Suppressor macrophage treated with lipopolysaccharide for 1 hour (primary cell): Measurements from ENCODE around the gene GNG7.
"Not testable (repeated sequence)": the region's sequence is repeated elsewhere in the genome, so short reads cannot be mapped to it uniquely, and the experiment has no call there.

Experiments
- DNase-seq, 3 donors: peaks; one replicate each; pipeline ENCODE4 v3.0.0-alpha.2; 2020 to 2022

The GNG7 gene

GRCh38 chr19:2529942-2530341, 172.6 kb downstream of the GNG7 start:
- DNase-seq = not testable (repeated sequence)

- DNase-seq = peak in 2 of 3 donors; percentile 24 to 50
Measured at GRCh38 chr19:2529473-2529918, 173.0 kb downstream of the GNG7 start.

- DNase-seq = no peak
Measured at GRCh38 chr19:2528675-2529101, 173.8 kb downstream of the GNG7 start.

- DNase-seq = no peak
Measured at GRCh38 chr19:2527686-2528085, 174.8 kb downstream of the GNG7 start.

GRCh38 chr19:2527171-2527570, 175.3 kb downstream of the GNG7 start:
- no peak for DNase-seq

GRCh38 chr19:2524840-2525723, 177.4 kb downstream of the GNG7 start:
- DNase-seq = peak; percentile 41 to 54 (median 44)

GRCh38 chr19:2524361-2524839, 178.1 kb downstream of the GNG7 start:
- DNase-seq = no peak

GRCh38 chr19:2523630-2524311, 178.7 kb downstream of the GNG7 start:
- no peak for DNase-seq

- no peak for DNase-seq
Measured at GRCh38 chr19:2519482-2519881, 183.0 kb downstream of the GNG7 start.

GRCh38 chr19:2518856-2519255, 183.6 kb downstream of the GNG7 start:
- not testable (repeated sequence) for DNase-seq

- DNase-seq = no peak
Measured at GRCh38 chr19:2517881-2518601, 184.5 kb downstream of the GNG7 start.

- DNase-seq = no peak
Measured at GRCh38 chr19:2516727-2517126, 185.8 kb downstream of the GNG7 start.

GRCh38 chr19:2514981-2515518, 187.4 kb downstream of the GNG7 start:
- DNase-seq = no peak

- DNase-seq = no peak
Measured at GRCh38 chr19:2512523-2513431, 189.7 kb downstream of the GNG7 start.

- no peak for DNase-seq
Measured at GRCh38 chr19:2511991-2512390, 190.5 kb downstream of the GNG7 start.

- DNase-seq = no peak
Measured at GRCh38 chr19:2511570-2511969, 190.9 kb downstream of the GNG7 start.

- DNase-seq = no peak
Measured at GRCh38 chr19:2509096-2509495, 193.4 kb downstream of the GNG7 start.

GRCh38 chr19:2507109-2507508, 195.4 kb downstream of the GNG7 start:
- DNase-seq = peak; percentile 57 to 77 (median 75)

GRCh38 chr19:2506656-2507055, 195.8 kb downstream of the GNG7 start:
- not testable (repeated sequence) for DNase-seq

- peak; percentile 75 to 83 (median 79) for DNase-seq
Measured at GRCh38 chr19:2503521-2504109, 198.9 kb downstream of the GNG7 start.

GRCh38 chr19:2500841-2501261, 201.6 kb downstream of the GNG7 start:
- DNase-seq = no peak
